Stimulated activated naive CD8-positive, alpha-beta T cell treated with anti-CD3 and anti-CD28 coated beads, Interleukin-15, Interleukin-2, amounts not matched to agents 100 U/mL and 50 U/mL, for 24 hours (primary cell): ENCODE results near the gene IGLL5.

ENCODE experiments used
- ATAC-seq: fragments of 150-1000 bp; cut with Tn5 transposase; one replicate; pipeline ENCODE4 v1.10.0; 2021
- DNase-seq: peaks from one replicate; pipeline ENCODE4 v3.0.0; 2021

Gene IGLL5

GRCh38 chr22:22927196-22927887 is 39.7 kb downstream of the IGLL5 start:
- no peak for DNase-seq
- no peak for ATAC-seq

- DNase-seq, result no peak
- no peak for ATAC-seq
These were observed 40.5 kb downstream of the IGLL5 start for GRCh38 chr22:22927888-22928665.

GRCh38 chr22:22928666-22929380 is 41.2 kb downstream of the IGLL5 start:
- DNase-seq (peak; percentile 75), ATAC-seq (peak; percentile 91)

- DNase-seq (no peak), ATAC-seq (no peak)
These were observed 42.0 kb downstream of the IGLL5 start for GRCh38 chr22:22929381-22930221.

GRCh38 chr22:22930222-22930497 is 42.5 kb downstream of the IGLL5 start:
- ATAC-seq, result no peak
- DNase-seq, result no peak

- ATAC-seq, result no peak
- DNase-seq, result no peak
These were observed 43.2 kb downstream of the IGLL5 start for GRCh38 chr22:22930571-22931556.

GRCh38 chr22:22931557-22932270 is 44.1 kb downstream of the IGLL5 start:
- DNase-seq, result no peak
- ATAC-seq, result no peak

- no peak for ATAC-seq
- no peak for DNase-seq
These were observed 44.9 kb downstream of the IGLL5 start for GRCh38 chr22:22932512-22932941.

- DNase-seq (no peak), ATAC-seq (no peak)
These were observed 45.6 kb downstream of the IGLL5 start for GRCh38 chr22:22933100-22933806.

- ATAC-seq (no peak), DNase-seq (no peak)
These were observed 46.4 kb downstream of the IGLL5 start for GRCh38 chr22:22933807-22934542.

GRCh38 chr22:22934543-22935055 is 47.0 kb downstream of the IGLL5 start:
- no peak for DNase-seq
- no peak for ATAC-seq

GRCh38 chr22:22935056-22935545 is 47.5 kb downstream of the IGLL5 start:
- ATAC-seq, result peak; percentile 20
- DNase-seq, result no peak

- peak; percentile 52 for DNase-seq
- ATAC-seq, result peak; percentile 68
These were observed 48.0 kb downstream of the IGLL5 start for GRCh38 chr22:22935546-22936157.

- ATAC-seq, result no peak
- no peak for DNase-seq
These were observed 48.7 kb downstream of the IGLL5 start for GRCh38 chr22:22936180-22936914.

- ATAC-seq, result no peak
- no peak for DNase-seq
These were observed 49.5 kb downstream of the IGLL5 start for GRCh38 chr22:22936915-22937656.

- DNase-seq (no peak), ATAC-seq (no peak)
These were observed 50.4 kb downstream of the IGLL5 start for GRCh38 chr22:22937894-22938480.
